Measurements from ENCODE around the gene MPP4.
"Not testable (repeated sequence)": the region's sequence is repeated elsewhere in the genome, so short reads cannot be mapped to it uniquely, and the experiment has no call there.

MPP4 gene

GRCh38 chr2:201674794-201675193 lies 23.6 kb downstream of the MPP4 start:
- in situ Hi-C loops (cut with MboI; ENCODE audit: low sequenced_read_pairs), result no loop called here

- in situ Hi-C loops (cut with MboI; ENCODE audit: low sequenced_read_pairs), result no loop called here
These were observed 24.1 kb downstream of the MPP4 start for GRCh38 chr2:201674298-201674697.

- in situ Hi-C loops (cut with MboI; ENCODE audit: low sequenced_read_pairs), result no loop called here
These were observed 24.9 kb downstream of the MPP4 start for GRCh38 chr2:201673546-201673945.

- in situ Hi-C loops (cut with MboI; ENCODE audit: low sequenced_read_pairs), result not testable (repeated sequence)
These were observed 27.2 kb downstream of the MPP4 start for GRCh38 chr2:201671205-201671604.

- in situ Hi-C loops (cut with MboI; ENCODE audit: low sequenced_read_pairs), result no loop called here
These were observed 28.6 kb downstream of the MPP4 start for GRCh38 chr2:201669865-201670264.

- in situ Hi-C loops (cut with MboI; ENCODE audit: low sequenced_read_pairs), result no loop called here
These were observed 30.0 kb downstream of the MPP4 start for GRCh38 chr2:201668402-201668910.

GRCh38 chr2:201664334-201664733 lies 34.1 kb downstream of the MPP4 start:
- in situ Hi-C loops (cut with MboI; ENCODE audit: low sequenced_read_pairs), result no loop called here

GRCh38 chr2:201661366-201661765 lies 37.1 kb downstream of the MPP4 start:
- in situ Hi-C loops (cut with MboI; ENCODE audit: low sequenced_read_pairs), result no loop called here

GRCh38 chr2:201660293-201660895 lies 38.0 kb downstream of the MPP4 start:
- in situ Hi-C loops (cut with MboI; ENCODE audit: low sequenced_read_pairs), result no loop called here

- in situ Hi-C loops (cut with MboI; ENCODE audit: low sequenced_read_pairs), result no loop called here
These were observed 41.7 kb downstream of the MPP4 start for GRCh38 chr2:201656740-201657139.

- in situ Hi-C loops (cut with MboI; ENCODE audit: low sequenced_read_pairs), result no loop called here
These were observed 42.3 kb downstream of the MPP4 start for GRCh38 chr2:201656102-201656501.

GRCh38 chr2:201654616-201655384 lies 43.6 kb downstream of the MPP4 start:
- in situ Hi-C loops (cut with MboI; ENCODE audit: low sequenced_read_pairs), result no loop called here

GRCh38 chr2:201653221-201653620 lies 45.2 kb downstream of the MPP4 start:
- in situ Hi-C loops (cut with MboI; ENCODE audit: low sequenced_read_pairs), result no loop called here

GRCh38 chr2:201649442-201649841 lies 49.0 kb downstream of the MPP4 start:
- in situ Hi-C loops (cut with MboI; ENCODE audit: low sequenced_read_pairs), result no loop called here

- in situ Hi-C loops (cut with MboI; ENCODE audit: low sequenced_read_pairs), result no loop called here
These were observed 51.0 kb downstream of the MPP4 start for GRCh38 chr2:201647431-201647830.

- in situ Hi-C loops (cut with MboI; ENCODE audit: low sequenced_read_pairs), result no loop called here
These were observed 54.4 kb downstream of the MPP4 start for GRCh38 chr2:201644001-201644400.

- in situ Hi-C loops (cut with MboI; ENCODE audit: low sequenced_read_pairs), result no loop called here
These were observed 55.1 kb downstream of the MPP4 start, which contains the start of gene TMEM237 for GRCh38 chr2:201643216-201643890. TSS of gene TMEM237 (minus strand) at chr2:201643503. CDS start at chr2:201643400, 103 bp downstream.

- in situ Hi-C loops (cut with MboI; ENCODE audit: low sequenced_read_pairs), result no loop called here
These were observed 55.7 kb downstream of the MPP4 start for GRCh38 chr2:201642579-201643215.

GRCh38 chr2:201642086-201642578 lies 56.3 kb downstream of the MPP4 start:
- in situ Hi-C loops (cut with MboI; ENCODE audit: low sequenced_read_pairs), result no loop called here

GRCh38 chr2:201639205-201639604 lies 59.2 kb downstream of the MPP4 start:
- in situ Hi-C loops (cut with MboI; ENCODE audit: low sequenced_read_pairs), result no loop called here

GRCh38 chr2:201638326-201638725 lies 60.1 kb downstream of the MPP4 start:
- in situ Hi-C loops (cut with MboI; ENCODE audit: low sequenced_read_pairs), result no loop called here
